ENCODE measurements around the gene DLAT.

Gene DLAT

DNA sequence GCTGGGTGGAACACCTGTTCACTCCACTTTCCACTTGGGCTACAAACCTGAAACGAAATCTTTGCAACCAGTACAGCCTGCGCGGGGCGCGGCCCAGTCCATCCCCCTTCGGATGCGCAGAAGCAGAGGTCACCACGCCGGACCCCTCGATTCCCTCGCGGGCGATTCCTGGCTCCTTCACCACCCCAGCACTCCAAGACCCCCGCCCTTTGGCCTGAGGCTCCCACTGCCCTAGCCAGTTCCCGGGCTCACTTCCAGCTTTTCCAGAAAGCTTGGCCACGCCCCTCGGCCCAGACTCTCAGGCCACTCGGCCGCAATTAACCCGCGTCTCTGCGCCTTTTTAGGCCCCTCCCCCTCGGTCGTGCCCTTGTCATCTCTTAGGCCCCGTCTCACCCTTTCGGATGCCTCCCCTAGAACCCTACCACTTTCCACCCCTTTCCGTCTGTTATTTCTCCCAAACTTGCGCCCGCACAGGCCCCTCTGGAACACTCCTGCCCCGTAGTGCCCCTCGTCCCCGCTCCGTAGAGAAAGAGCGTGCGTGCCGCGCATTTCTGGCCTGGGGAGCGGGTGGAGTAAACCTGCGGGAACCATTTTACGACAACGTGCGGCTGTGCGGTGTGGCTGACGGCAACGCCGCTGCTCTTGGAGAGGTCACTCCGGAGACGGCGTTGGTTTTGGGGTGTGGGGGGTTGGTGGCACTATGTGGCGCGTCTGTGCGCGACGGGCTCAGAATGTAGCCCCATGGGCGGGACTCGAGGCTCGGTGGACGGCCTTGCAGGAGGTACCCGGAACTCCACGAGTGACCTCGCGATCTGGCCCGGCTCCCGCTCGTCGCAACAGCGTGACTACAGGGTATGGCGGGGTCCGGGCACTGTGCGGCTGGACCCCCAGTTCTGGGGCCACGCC, at the start of gene DLAT:
DLAT (plus strand) TSS at position 636 of the 906 bp plus-strand sequence; CDS start at position 701, 65 bp downstream.
- Histone ChIP-seq H3K4me1 (ENCODE audit: insufficient read depth, low read length, poor library complexity, severe bottlenecking) (peaks cover 22% of the 10 kb centered on the region), H3F3A (ENCODE audit: low read depth) (no peaks in the 10 kb centered on the region), H3K4me3 (ENCODE audit: low read length, poor library complexity, severe bottlenecking) (peak within 1 kb of the TSS; percentile 90), H4K20me1 (ENCODE audit: insufficient read depth, low read length, poor library complexity, severe bottlenecking) (no peaks in the 10 kb centered on the region), H3K27me3 (ENCODE audit: insufficient read depth, low read length, poor library complexity, severe bottlenecking) (no peaks in the 10 kb centered on the region), H2AFZ (ENCODE audit: low read length) (peak within 1 kb of the TSS; percentile 98), H3K9me3 (ENCODE audit: insufficient read depth, low read depth, low read length) (no peaks in the 10 kb centered on the region), H3K4me2 (ENCODE audit: low read depth, low read length, poor library complexity, severe bottlenecking) (peak within 1 kb of the TSS; percentile 85), H3K9me2 (replicated peaks; ENCODE audit: low read depth, low read length) (no peaks in the 10 kb centered on the region), H3K9ac (ENCODE audit: low read depth, low read length, poor library complexity, severe bottlenecking) (peak within 1 kb of the TSS; percentile 86), H3K36me3 (ENCODE audit: insufficient read depth, low read length) (peaks cover 17% of the 10 kb centered on the region; the same call in 1 of the 2 replicates), H3K79me2 (ENCODE audit: insufficient read depth, low read length) (peaks cover 30% of the 10 kb centered on the region)
- TF ChIP-seq EZH2phosphoT487 (IDR thresholded peaks at IDR 0.05; ENCODE audit: borderline replicate concordance): no peak
- no peak for TF ChIP-seq CTCF (conservative IDR thresholded peaks at IDR 0.05; ENCODE audit: low read length)

GRCh38 chr11:111976119-111976766, 49.0 kb upstream of the DLAT start:
- Histone ChIP-seq H3K9ac (ENCODE audit: low read depth, low read length, poor library complexity, severe bottlenecking) (no peak overlapping the region), H4K20me1 (ENCODE audit: insufficient read depth, low read length, poor library complexity, severe bottlenecking) (no peaks in the 10 kb centered on the region), H3K9me3 (ENCODE audit: insufficient read depth, low read depth, low read length) (no peaks in the 10 kb centered on the region), H3K4me3 (ENCODE audit: low read length, poor library complexity, severe bottlenecking) (no peak overlapping the region), H3K27me3 (ENCODE audit: insufficient read depth, low read length, poor library complexity, severe bottlenecking) (no peaks in the 10 kb centered on the region), H3K79me2 (ENCODE audit: insufficient read depth, low read length) (no peaks in the 10 kb centered on the region), H3F3A (ENCODE audit: low read depth) (no peaks in the 10 kb centered on the region; the same call in 1 of the 2 replicates), H3K4me1 (ENCODE audit: insufficient read depth, low read length, poor library complexity, severe bottlenecking) (peaks cover 33% of the 10 kb centered on the region), H2AFZ (ENCODE audit: low read length) (no peak overlapping the region), H3K9me2 (replicated peaks; ENCODE audit: low read depth, low read length) (no peaks in the 10 kb centered on the region), H3K4me2 (ENCODE audit: low read depth, low read length, poor library complexity, severe bottlenecking) (peak overlapping the region; percentile 34), H3K36me3 (ENCODE audit: insufficient read depth, low read length) (no peaks in the 10 kb centered on the region)
- TF ChIP-seq EZH2phosphoT487 (IDR thresholded peaks at IDR 0.05; ENCODE audit: borderline replicate concordance): no peak
- TF ChIP-seq CTCF (conservative IDR thresholded peaks at IDR 0.05; ENCODE audit: low read length): no peak

DNA sequence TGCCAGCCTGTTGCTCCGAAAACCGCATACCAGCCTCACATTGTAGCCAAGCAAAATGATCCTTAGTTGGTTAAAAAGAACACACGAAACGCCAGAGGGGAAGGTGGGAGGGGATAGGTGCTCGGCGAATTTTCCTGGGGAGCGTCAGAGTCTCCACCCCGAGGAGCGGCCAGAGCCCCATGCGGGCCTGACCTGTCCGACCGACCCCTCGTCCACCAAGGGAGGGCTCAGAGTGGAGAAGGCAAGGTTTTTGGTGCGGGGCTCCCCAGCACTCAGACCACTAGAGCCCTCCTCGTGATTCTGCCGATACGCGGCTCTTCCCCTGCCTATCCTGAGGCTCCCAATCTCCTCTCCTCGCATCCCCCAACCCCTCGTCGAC, 48.5 kb upstream of the DLAT start:
- H3K4me3 ChIP-seq (ENCODE audit: low read length, poor library complexity, severe bottlenecking): no peak overlapping the region
- no peaks in the 10 kb centered on the region; the same call in 1 of the 2 replicates for H3F3A ChIP-seq (ENCODE audit: low read depth)
- H3K4me1 ChIP-seq (ENCODE audit: insufficient read depth, low read length, poor library complexity, severe bottlenecking): peaks cover 33% of the 10 kb centered on the region
- H2AFZ ChIP-seq (ENCODE audit: low read length): no peak overlapping the region
- H4K20me1 ChIP-seq (ENCODE audit: insufficient read depth, low read length, poor library complexity, severe bottlenecking): no peaks in the 10 kb centered on the region
- H3K27me3 ChIP-seq (ENCODE audit: insufficient read depth, low read length, poor library complexity, severe bottlenecking): no peaks in the 10 kb centered on the region
- no peak for TF ChIP-seq EZH2phosphoT487 (IDR thresholded peaks at IDR 0.05; ENCODE audit: borderline replicate concordance)
- no peak for TF ChIP-seq CTCF (conservative IDR thresholded peaks at IDR 0.05; ENCODE audit: low read length)
- H3K9me3 ChIP-seq (ENCODE audit: insufficient read depth, low read depth, low read length): no peaks in the 10 kb centered on the region
- no peaks in the 10 kb centered on the region for H3K36me3 ChIP-seq (ENCODE audit: insufficient read depth, low read length)
- no peaks in the 10 kb centered on the region for H3K79me2 ChIP-seq (ENCODE audit: insufficient read depth, low read length)
- H3K4me2 ChIP-seq (ENCODE audit: low read depth, low read length, poor library complexity, severe bottlenecking): peak overlapping the region; percentile 34
- H3K9ac ChIP-seq (ENCODE audit: low read depth, low read length, poor library complexity, severe bottlenecking): no peak overlapping the region
- no peaks in the 10 kb centered on the region for H3K9me2 ChIP-seq (replicated peaks; ENCODE audit: low read depth, low read length)

Measured in Loucy (cell line).